Measurements from ENCODE around the gene A1BG. TPM values are rescaled to one million over a fixed set of nuclear protein-coding genes. Genes with fewer than 3 reads are reported as not detected.

Gene A1BG
- total and polyA plus RNA-seq, 2 of the 13 experiments (the other 11 are each of a cell fraction or from before 2014, with no cell fraction given) = 14.7 to 41.4 TPM

DNA sequence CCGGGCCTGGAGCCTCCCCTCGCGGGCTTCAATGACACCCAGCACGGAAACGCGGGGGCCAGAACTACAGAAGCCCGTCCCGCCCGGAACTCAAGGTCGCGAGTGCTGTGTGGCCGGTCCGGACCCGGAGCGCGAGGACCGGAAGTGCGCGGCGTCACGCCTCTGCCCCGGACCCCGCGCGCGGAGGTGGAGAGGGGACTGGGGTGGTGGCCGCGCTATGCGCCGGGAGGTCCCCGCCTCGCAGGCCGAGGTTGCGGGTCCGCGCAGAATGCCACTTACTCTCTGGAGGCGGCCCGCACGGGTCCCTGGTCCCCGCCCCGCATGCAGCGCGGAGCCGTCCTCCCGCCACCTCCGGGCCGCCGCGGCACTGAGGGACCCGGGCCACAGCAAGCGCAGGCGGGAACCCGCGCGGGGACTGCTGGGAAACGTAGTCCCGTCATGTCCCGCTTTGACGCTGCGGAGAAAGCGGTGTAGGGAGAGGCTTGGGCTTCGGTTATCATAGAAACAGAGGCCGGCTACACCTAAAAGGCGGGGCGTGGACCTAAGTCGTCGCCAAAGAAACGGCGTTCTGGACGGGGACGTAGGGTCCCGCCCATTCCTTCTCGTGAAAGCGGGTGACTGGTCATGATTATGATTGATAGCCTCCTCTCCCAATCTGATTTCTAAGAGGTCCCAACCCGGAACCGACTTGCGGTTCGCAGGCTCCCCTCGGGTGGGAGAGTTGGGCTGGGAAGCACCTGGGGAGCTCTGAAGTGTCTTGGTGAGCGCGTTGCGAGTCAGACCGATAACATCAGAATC lies 27.6 kb upstream of the A1BG start, which contains the start of gene ZNF837 (continued):
- TF ChIP-seq, protein P1, sequence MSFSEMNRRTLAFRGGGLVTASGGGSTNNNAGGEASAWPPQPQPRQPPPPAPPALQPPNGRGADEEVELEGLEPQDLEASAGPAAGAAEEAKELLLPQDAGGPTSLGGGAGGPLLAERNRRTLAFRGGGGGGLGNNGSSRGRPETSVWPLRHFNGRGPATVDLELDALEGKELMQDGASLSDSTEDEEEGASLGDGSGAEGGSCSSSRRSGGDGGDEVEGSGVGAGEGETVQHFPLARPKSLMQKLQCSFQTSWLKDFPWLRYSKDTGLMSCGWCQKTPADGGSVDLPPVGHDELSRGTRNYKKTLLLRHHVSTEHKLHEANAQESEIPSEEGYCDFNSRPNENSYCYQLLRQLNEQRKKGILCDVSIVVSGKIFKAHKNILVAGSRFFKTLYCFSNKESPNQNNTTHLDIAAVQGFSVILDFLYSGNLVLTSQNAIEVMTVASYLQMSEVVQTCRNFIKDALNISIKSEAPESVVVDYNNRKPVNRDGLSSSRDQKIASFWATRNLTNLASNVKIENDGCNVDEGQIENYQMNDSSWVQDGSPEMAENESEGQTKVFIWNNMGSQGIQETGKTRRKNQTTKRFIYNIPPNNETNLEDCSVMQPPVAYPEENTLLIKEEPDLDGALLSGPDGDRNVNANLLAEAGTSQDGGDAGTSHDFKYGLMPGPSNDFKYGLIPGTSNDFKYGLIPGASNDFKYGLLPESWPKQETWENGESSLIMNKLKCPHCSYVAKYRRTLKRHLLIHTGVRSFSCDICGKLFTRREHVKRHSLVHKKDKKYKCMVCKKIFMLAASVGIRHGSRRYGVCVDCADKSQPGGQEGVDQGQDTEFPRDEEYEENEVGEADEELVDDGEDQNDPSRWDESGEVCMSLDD (CRISPR knock-in tag; IDR thresholded peaks at IDR 0.05; ENCODE audit: borderline replicate concordance) = 0 out of 2 replicates have a peak, but pooled peaks have one; percentile 20
- TF ChIP-seq ZNF678 (CRISPR knock-in tag; IDR thresholded peaks at IDR 0.05) (peak; percentile 29; the same call in 1 of the 2 replicates), SMARCC2 (IDR thresholded peaks at IDR 0.05) (no peak), SOX13 (IDR thresholded peaks at IDR 0.05) (no peak), SOX13 (CRISPR knock-in tag; conservative IDR thresholded peaks at IDR 0.05 in 1 of 2, IDR thresholded peaks at IDR 0.05 in 1 of 2) (peak in 1 of 2 experiments; percentile 53; a peak in 2 of 4 replicates), MEIS2 (CRISPR knock-in tag; IDR thresholded peaks at IDR 0.05) (peak; percentile 75), NFYB (CRISPR knock-in tag; IDR thresholded peaks at IDR 0.05) (peak; percentile 93), KAT7 (CRISPR knock-in tag; IDR thresholded peaks at IDR 0.05; ENCODE audit: borderline replicate concordance) (peak; percentile 97; the same call in 1 of the 2 replicates), HHEX (CRISPR knock-in tag; IDR thresholded peaks at IDR 0.05) (no peak), CBX5 (CRISPR knock-in tag; IDR thresholded peaks at IDR 0.05; ENCODE audit: borderline replicate concordance) (peak; percentile 95), HDAC6 (IDR thresholded peaks at IDR 0.05; ENCODE audit: low read depth, low read length) (no peak), ZNF674 (CRISPR knock-in tag; IDR thresholded peaks at IDR 0.05; ENCODE audit: low read depth) (no peak), PRMT3 (CRISPR knock-in tag; IDR thresholded peaks at IDR 0.05; ENCODE audit: borderline replicate concordance, low read depth) (no peak), MIER3 (CRISPR knock-in tag; IDR thresholded peaks at IDR 0.05; ENCODE audit: borderline replicate concordance) (peak; percentile 82; the same call in 1 of the 2 replicates), SNAI1 (CRISPR knock-in tag; IDR thresholded peaks at IDR 0.05; ENCODE audit: borderline replicate concordance) (peak; percentile 94; the same call in 1 of the 2 replicates), NR2F2 (IDR thresholded peaks at IDR 0.05; ENCODE audit: borderline replicate concordance, low read depth) (no peak), AGO2 (optimal IDR thresholded peaks at IDR 0.05; ENCODE audit: low read depth, low read length) (peak; percentile 94)
- TF ChIP-seq, protein P2, sequence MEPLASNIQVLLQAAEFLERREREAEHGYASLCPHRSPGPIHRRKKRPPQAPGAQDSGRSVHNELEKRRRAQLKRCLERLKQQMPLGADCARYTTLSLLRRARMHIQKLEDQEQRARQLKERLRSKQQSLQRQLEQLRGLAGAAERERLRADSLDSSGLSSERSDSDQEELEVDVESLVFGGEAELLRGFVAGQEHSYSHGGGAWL (CRISPR knock-in tag; IDR thresholded peaks at IDR 0.05) = peak; percentile 92
- TF ChIP-seq, protein P3, sequence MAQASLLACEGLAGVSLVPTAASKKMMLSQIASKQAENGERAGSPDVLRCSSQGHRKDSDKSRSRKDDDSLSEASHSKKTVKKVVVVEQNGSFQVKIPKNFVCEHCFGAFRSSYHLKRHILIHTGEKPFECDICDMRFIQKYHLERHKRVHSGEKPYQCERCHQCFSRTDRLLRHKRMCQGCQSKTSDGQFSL (CRISPR knock-in tag; IDR thresholded peaks at IDR 0.05) = 0 out of 2 replicates have a peak, but pooled peaks have one; percentile 52
- TF ChIP-seq, protein P4, sequence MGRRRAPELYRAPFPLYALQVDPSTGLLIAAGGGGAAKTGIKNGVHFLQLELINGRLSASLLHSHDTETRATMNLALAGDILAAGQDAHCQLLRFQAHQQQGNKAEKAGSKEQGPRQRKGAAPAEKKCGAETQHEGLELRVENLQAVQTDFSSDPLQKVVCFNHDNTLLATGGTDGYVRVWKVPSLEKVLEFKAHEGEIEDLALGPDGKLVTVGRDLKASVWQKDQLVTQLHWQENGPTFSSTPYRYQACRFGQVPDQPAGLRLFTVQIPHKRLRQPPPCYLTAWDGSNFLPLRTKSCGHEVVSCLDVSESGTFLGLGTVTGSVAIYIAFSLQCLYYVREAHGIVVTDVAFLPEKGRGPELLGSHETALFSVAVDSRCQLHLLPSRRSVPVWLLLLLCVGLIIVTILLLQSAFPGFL (CRISPR knock-in tag; IDR thresholded peaks at IDR 0.05) = 0 out of 2 replicates have a peak, but pooled peaks have one; percentile 61
- TF ChIP-seq, protein P5, sequence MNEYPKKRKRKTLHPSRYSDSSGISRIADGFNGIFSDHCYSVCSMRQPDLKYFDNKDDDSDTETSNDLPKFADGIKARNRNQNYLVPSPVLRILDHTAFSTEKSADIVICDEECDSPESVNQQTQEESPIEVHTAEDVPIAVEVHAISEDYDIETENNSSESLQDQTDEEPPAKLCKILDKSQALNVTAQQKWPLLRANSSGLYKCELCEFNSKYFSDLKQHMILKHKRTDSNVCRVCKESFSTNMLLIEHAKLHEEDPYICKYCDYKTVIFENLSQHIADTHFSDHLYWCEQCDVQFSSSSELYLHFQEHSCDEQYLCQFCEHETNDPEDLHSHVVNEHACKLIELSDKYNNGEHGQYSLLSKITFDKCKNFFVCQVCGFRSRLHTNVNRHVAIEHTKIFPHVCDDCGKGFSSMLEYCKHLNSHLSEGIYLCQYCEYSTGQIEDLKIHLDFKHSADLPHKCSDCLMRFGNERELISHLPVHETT (CRISPR knock-in tag; conservative IDR thresholded peaks at IDR 0.05) = peak; percentile 92
